ENCODE measurements around the gene PDCD10. TPM values are rescaled to one million over a fixed set of nuclear protein-coding genes. Genes with fewer than 3 reads are reported as not detected.

PDCD10 gene
- total and polyA plus RNA-seq, 2 donors (not counting 1 experiment from before 2014, with no cell fraction given): 25.7 to 58.0 TPM

DNA sequence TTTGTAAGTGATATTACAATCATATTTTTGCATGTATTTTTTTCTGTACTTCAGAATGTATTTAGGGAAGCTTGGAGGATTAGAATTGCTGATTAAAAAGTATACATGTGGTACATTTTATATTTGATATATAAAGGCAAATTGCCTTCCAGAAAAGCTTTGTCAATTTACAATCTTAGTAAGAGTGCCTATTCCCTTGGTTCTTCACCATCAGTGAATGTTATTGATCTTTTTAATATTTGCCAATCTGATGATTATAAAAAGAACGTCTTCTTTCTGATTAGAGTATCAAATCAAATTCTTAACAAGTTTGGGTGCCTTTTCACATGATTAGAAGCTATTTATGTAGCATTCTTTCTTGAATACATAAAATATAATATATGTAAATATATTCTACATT lies 90.1 kb downstream of the PDCD10 start:
- Mint-ChIP-seq H3K4me1 (no peaks in the 10 kb centered on the region), H3K27ac (no peak overlapping the region), H3K4me3 (no peak overlapping the region), H3K27me3 (peaks cover 7% of the 10 kb centered on the region), H3K9me3 (ENCODE audit: insufficient read depth) (peaks cover 7% of the 10 kb centered on the region)
- Histone ChIP-seq H2AFZ (ENCODE audit: insufficient read depth, low read depth, low read length, poor library complexity, severe bottlenecking) (no peak overlapping the region), H3K4me3 (ENCODE audit: control extremely low read depth in 1 of 5, extremely low read depth in 1 of 5, insufficient read depth in 1 of 5, low read depth in 2 of 5, low read length in 4 of 5) (no peak overlapping the region), H3K79me2 (ENCODE audit: control insufficient read depth, insufficient read depth, low read length) (no peaks in the 10 kb centered on the region), H3K9ac (ENCODE audit: low read length) (no peak overlapping the region), H3K4me1 (ENCODE audit: control insufficient read depth in 2 of 2, insufficient read depth in 2 of 2, low read length in 2 of 2) (no peaks in the 10 kb centered on the region), H3K4me2 (replicated peaks; ENCODE audit: low read depth, low read length, poor library complexity, severe bottlenecking) (no peak overlapping the region), H3K36me3 (replicated peaks in 1 of 2; ENCODE audit: control extremely low read depth in 1 of 2, control insufficient read depth in 1 of 2, extremely low read depth in 1 of 2, insufficient read depth in 2 of 2, low read length in 1 of 2) (no peaks in the 10 kb centered on the region), H3K27ac (ENCODE audit: low read length in 2 of 2) (no peak overlapping the region), H4K20me1 (ENCODE audit: control insufficient read depth, insufficient read depth, low read length, poor library complexity, severe bottlenecking) (no peaks in the 10 kb centered on the region), H3K9me3 (ENCODE audit: control extremely low read depth in 1 of 3, control insufficient read depth in 2 of 3, insufficient read depth in 1 of 3, low read length in 2 of 3) (peaks cover 0 to 9% (median 4%) of the 10 kb centered on the region in 3 donors), H3K27me3 (replicated peaks in 1 of 4; ENCODE audit: control extremely low read depth in 1 of 4, control insufficient read depth in 3 of 4, insufficient read depth in 4 of 4, low read length in 3 of 4) (no peaks in the 10 kb centered on the region)
- intact Hi-C loops (cut with micrococcal nuclease): no loop called here
- no peak for ATAC-seq (ENCODE audit: low read depth)
- TF ChIP-seq EZH2 (IDR thresholded peaks at IDR 0.05; ENCODE audit: borderline replicate concordance, insufficient read depth, low read depth, low read length, poor library complexity, severe bottlenecking): no peak
- TF ChIP-seq, protein P1, sequence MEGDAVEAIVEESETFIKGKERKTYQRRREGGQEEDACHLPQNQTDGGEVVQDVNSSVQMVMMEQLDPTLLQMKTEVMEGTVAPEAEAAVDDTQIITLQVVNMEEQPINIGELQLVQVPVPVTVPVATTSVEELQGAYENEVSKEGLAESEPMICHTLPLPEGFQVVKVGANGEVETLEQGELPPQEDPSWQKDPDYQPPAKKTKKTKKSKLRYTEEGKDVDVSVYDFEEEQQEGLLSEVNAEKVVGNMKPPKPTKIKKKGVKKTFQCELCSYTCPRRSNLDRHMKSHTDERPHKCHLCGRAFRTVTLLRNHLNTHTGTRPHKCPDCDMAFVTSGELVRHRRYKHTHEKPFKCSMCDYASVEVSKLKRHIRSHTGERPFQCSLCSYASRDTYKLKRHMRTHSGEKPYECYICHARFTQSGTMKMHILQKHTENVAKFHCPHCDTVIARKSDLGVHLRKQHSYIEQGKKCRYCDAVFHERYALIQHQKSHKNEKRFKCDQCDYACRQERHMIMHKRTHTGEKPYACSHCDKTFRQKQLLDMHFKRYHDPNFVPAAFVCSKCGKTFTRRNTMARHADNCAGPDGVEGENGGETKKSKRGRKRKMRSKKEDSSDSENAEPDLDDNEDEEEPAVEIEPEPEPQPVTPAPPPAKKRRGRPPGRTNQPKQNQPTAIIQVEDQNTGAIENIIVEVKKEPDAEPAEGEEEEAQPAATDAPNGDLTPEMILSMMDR (IDR thresholded peaks at IDR 0.05): no peak
- no CpG with 5 or more reads among the region's 1 CpG for WGBS (ENCODE audit: insufficient coverage)
- ChIA-PET POLR2A (no interaction called here), CTCF (interaction anchor here (1.1 kb wide), 1 partner anchor 10 kb away, joined by 4 read pairs; no protein-coding TSS in a partner anchor)
- DNase-seq: no peak

Small RNA genes within 50 kb of the gene (small RNA-seq; reads per million reads assigned to genes)
- not detected for gene HMGN1P8 (ENCODE audit: insufficient read length, low read depth, low replicate concordance)

Other genes with a start within 250 kb of the PDCD10 start
- gene WDR49, start 81.0 kb downstream of the PDCD10 start, total RNA-seq: 0.73 and 1.4 TPM in 2 replicates
- gene WDR49, start 81.0 kb downstream of the PDCD10 start, polyA plus RNA-seq: 0.74 and 0.88 TPM in 2 replicates
- gene SERPINI1, start 829 bp upstream of the PDCD10 start, total RNA-seq: 5.6 and 7.0 TPM in 2 replicates
- gene SERPINI1, start 829 bp upstream of the PDCD10 start, polyA plus RNA-seq: 6.8 and 8.4 TPM in 2 replicates